Measurements from ENCODE around the gene TRANK1.
A peak's percentile ranks its signal among the peaks of the same experiment; 100 is the strongest.
"Not testable (repeated sequence)": the region's sequence is repeated elsewhere in the genome, so short reads cannot be mapped to it uniquely, and the experiment has no call there.

TRANK1 gene

DNA sequence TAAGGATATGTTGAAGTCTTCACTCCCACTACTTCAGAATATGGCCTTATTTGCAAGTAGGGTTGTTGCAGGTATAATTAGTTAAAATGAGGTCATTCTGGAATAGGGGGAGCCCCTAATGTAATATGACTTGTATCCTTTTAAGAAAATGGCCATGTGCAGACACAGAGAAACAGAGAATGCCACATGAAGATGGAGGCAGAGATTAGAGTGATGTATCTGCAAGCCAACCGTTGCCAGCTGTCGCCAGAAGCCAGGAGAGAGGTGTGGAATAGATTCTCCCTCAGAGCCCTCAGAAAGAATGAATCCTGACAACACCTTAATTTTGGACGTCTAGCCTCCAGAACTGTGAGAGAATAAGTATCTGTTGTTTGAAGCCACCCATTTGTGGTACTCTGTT is 11.3 kb upstream of the TRANK1 start:
- H3K4me3 ChIP-seq (ENCODE audit: low read depth, low read length) = no peak overlapping the region
- in situ Hi-C loops (cut with HindIII; ENCODE audit: low pct_ligation_motif_present, low sequenced_read_pairs) = no loop called here
- TF ChIP-seq, protein P1, sequence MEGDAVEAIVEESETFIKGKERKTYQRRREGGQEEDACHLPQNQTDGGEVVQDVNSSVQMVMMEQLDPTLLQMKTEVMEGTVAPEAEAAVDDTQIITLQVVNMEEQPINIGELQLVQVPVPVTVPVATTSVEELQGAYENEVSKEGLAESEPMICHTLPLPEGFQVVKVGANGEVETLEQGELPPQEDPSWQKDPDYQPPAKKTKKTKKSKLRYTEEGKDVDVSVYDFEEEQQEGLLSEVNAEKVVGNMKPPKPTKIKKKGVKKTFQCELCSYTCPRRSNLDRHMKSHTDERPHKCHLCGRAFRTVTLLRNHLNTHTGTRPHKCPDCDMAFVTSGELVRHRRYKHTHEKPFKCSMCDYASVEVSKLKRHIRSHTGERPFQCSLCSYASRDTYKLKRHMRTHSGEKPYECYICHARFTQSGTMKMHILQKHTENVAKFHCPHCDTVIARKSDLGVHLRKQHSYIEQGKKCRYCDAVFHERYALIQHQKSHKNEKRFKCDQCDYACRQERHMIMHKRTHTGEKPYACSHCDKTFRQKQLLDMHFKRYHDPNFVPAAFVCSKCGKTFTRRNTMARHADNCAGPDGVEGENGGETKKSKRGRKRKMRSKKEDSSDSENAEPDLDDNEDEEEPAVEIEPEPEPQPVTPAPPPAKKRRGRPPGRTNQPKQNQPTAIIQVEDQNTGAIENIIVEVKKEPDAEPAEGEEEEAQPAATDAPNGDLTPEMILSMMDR (IDR thresholded peaks at IDR 0.05; ENCODE audit: low read depth, low read length, missing control alignments) = no peak
- no peaks in the 10 kb centered on the region for H3K27me3 ChIP-seq (replicated peaks)
- no peak for DNase-seq
- H3K27ac ChIP-seq = no peak overlapping the region
- no peaks in the 10 kb centered on the region for H3K36me3 ChIP-seq (replicated peaks)

DNA sequence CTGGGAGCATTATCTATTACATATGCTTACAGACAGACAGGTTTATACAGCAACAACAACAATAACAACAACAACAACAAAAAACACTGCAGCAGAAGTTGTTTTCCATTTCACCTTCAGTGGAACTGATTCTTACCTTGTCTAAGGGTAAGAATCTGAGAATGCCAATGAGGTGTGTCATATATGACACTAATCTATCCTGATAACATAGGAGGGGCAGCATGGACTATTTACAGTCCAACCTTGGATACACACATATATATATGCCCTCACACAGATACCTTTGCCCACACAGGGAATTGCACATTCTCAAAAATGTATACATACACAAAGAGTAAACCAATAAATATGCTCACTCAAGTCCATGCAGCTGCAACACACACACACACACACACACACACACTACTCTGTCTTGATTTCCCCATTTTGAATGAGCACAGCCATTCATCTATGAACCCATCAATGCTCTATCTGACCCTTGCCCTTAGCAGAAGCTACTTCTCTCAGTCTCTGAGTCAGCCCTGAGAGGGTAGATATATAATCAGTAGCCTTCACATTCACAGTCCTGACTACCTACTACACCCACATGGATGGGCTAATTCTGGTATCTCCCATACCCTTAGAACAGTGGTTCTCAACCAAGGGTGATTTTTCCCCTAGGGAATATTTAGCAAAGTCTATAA is 9.7 kb upstream of the TRANK1 start:
- Histone ChIP-seq H3K4me3 (ENCODE audit: low read depth, low read length) (no peak overlapping the region), H3K36me3 (replicated peaks) (no peaks in the 10 kb centered on the region), H3K27ac (no peak overlapping the region), H3K27me3 (replicated peaks) (no peaks in the 10 kb centered on the region)
- no peak for DNase-seq
- in situ Hi-C loops (cut with HindIII; ENCODE audit: low pct_ligation_motif_present, low sequenced_read_pairs) = no loop called here
- TF ChIP-seq, protein P1 (IDR thresholded peaks at IDR 0.05; ENCODE audit: low read depth, low read length, missing control alignments) = no peak

DNA sequence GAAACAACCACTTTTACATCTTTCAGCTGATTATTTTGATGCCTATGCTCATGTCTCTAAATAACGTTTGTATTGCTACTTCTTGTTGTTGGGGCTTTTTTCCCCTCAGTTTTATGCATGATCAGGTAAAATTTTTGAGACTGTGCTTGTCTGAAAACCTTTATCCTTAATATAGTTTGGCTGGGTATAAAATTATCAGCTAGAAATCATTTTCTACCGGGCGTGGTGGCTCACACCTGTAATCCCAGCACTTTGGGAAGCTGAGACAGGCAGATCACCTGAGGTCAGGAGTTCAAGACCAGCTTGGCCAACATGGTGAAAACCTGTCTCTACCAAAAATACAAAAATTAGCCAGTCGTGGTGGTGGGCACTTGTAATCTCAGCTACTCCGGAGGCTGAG is 3.0 kb upstream of the TRANK1 start:
- in situ Hi-C loops (cut with HindIII; ENCODE audit: low pct_ligation_motif_present, low sequenced_read_pairs); H3K4me3 ChIP-seq (ENCODE audit: low read depth, low read length); H3K27ac ChIP-seq; H3K36me3 ChIP-seq (replicated peaks); H3K27me3 ChIP-seq (replicated peaks); DNase-seq: not testable (repeated sequence)

DNA sequence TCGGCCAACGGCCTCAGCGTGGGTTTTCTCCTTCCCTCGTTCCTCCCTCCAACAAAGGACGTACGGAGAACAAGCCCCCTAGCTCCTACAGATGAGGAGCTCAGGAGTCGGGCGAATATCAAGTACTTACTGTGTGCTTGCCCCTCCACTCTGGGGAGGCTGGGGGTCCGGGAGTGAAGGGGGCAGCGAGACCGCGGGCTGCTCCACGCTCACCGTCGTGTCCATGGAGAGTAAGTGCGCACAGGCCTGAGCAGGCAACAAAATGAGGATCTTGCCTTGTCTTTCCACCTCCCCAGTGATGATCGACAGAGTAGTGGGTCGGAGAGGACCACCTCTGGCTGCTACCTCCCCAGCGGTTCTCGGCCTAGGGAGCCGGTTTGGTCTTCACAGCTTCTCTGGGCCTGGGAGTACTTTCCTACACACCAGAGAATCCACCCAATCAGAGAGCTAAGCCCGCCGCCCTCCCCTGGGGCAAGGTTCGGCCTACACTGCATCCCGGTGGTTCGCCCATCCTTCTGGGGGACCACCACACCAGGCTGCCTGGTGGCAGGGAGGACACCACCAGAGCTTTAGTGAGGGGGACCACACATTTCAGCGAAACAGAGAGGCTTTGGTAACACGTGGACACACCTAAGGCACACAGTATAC is 603 bp upstream of the TRANK1 start:
- TF ChIP-seq, protein P1 (IDR thresholded peaks at IDR 0.05; ENCODE audit: low read depth, low read length, missing control alignments) = no peak
- DNase-seq = no peak
- H3K36me3 ChIP-seq (replicated peaks) = no peaks in the 10 kb centered on the region
- H3K27me3 ChIP-seq (replicated peaks) = no peaks in the 10 kb centered on the region
- H3K27ac ChIP-seq = no peak overlapping the region
- in situ Hi-C loops (cut with HindIII; ENCODE audit: low pct_ligation_motif_present, low sequenced_read_pairs) = no loop called here
- peak overlapping the region; percentile 65 for H3K4me3 ChIP-seq (ENCODE audit: low read depth, low read length)

DNA sequence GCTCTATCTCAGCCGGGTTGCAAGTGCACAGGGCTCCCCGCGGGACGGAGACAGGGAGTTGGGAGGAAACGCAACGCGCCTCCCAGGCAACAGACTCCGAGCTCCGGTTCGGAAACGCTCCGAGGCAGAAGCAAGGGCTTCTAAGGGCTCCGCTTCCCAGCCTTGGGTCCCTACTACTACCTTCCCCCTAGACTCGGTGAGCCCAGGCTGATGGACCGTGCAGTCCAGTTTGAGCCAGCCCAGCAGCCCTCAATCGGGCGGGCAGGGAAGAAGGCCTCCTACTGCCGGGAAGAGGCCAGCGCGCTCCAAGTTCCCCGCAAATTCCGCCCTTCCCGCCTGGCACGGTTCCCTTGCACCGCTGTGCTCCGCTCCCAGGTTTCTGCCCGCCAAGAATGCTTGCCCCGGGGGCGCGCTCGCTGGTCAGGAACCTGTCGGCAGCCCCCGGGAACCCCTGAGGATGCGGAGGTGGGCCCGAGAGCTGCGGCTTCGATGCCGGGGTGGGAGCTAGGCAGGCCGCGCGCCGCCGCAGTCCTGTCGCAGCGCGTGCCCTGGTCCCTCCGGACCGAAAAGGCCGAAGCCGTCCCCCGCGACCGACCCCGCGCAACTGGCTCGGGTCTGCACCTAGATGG is 728 bp downstream of the TRANK1 start:
- Histone ChIP-seq H3K4me3 (ENCODE audit: low read depth, low read length) (peak overlapping the region; percentile 65), H3K27ac (no peak overlapping the region), H3K27me3 (replicated peaks) (no peaks in the 10 kb centered on the region), H3K36me3 (replicated peaks) (no peaks in the 10 kb centered on the region)
- in situ Hi-C loops (cut with HindIII; ENCODE audit: low pct_ligation_motif_present, low sequenced_read_pairs) = no loop called here
- TF ChIP-seq, protein P1 (IDR thresholded peaks at IDR 0.05; ENCODE audit: low read depth, low read length, missing control alignments) = peak; percentile 39
- DNase-seq = no peak

DNA sequence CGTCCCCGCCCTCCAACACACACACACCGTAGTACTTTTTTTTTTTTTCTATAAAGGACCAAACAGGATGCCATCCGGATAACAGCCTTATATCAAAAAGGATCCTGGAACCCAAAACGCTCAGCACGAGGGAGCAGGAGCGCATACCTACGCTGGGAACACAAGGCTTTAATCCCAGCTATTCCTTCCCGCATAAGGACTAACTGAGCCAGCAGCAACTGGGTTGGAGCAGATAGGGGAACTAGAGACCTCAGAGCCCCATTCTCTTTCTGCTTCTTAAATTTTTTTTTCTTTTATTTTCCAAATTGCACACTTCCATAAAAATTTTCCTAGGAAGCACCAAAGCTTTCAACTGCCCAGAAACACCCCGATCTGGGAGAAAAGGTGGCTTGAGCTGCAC is 1.3 kb downstream of the TRANK1 start:
- TF ChIP-seq, protein P1 (IDR thresholded peaks at IDR 0.05; ENCODE audit: low read depth, low read length, missing control alignments) = no peak
- Histone ChIP-seq H3K4me3 (ENCODE audit: low read depth, low read length) (peak overlapping the region; percentile 65), H3K36me3 (replicated peaks) (no peaks in the 10 kb centered on the region), H3K27me3 (replicated peaks) (no peaks in the 10 kb centered on the region), H3K27ac (no peak overlapping the region)
- in situ Hi-C loops (cut with HindIII; ENCODE audit: low pct_ligation_motif_present, low sequenced_read_pairs) = no loop called here
- no peak for DNase-seq

All from brain microvascular endothelial cell (primary cell).